C4-2B (cell line): Measurements from ENCODE around the gene MCM3.

Source experiments
- ZFX ChIP-seq: fragments of 450-650 bp; IDR thresholded peaks from 2 replicates; pipeline ENCODE4 v1.6.1; 2017
- TF ChIP-seq, protein P1 (sequence below): fragments of 450-650 bp; conservative IDR thresholded peaks from 2 replicates; pipeline ENCODE4 v1.5.1; 2017; ENCODE audit warnings: mild to moderate bottlenecking

DNA sequence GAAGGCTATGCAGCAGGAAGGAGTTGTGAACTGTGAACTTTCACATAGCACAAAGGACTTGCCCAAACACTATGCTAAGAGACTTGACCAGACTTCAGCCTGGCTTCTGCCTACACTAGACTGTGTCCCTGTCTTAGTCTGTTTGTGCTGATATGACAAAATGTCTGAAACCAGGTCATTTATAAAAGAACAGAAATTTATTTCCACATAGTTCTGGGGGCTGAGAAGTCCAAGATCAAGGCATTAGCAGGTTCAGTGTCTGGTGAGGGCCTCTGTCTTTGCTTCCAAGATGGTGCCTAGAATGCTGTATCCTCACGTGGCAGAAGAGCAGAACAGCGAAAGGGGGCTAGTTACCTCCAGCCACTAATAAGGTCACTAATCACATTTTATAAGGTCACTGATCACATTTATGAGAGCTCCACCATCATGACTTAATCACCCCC lies 16.0 kb upstream of the MCM3 start:
- TF ChIP-seq, protein P1, sequence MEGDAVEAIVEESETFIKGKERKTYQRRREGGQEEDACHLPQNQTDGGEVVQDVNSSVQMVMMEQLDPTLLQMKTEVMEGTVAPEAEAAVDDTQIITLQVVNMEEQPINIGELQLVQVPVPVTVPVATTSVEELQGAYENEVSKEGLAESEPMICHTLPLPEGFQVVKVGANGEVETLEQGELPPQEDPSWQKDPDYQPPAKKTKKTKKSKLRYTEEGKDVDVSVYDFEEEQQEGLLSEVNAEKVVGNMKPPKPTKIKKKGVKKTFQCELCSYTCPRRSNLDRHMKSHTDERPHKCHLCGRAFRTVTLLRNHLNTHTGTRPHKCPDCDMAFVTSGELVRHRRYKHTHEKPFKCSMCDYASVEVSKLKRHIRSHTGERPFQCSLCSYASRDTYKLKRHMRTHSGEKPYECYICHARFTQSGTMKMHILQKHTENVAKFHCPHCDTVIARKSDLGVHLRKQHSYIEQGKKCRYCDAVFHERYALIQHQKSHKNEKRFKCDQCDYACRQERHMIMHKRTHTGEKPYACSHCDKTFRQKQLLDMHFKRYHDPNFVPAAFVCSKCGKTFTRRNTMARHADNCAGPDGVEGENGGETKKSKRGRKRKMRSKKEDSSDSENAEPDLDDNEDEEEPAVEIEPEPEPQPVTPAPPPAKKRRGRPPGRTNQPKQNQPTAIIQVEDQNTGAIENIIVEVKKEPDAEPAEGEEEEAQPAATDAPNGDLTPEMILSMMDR = no peak
- TF ChIP-seq ZFX = no peak
